ENCODE data around the gene NOTCH3. TPM values are rescaled to one million over a fixed set of nuclear protein-coding genes. Genes with fewer than 3 reads are reported as not detected.

Gene NOTCH3
- total RNA-seq, 4 donors from 2014 or later: 6.4 to 53.3 (median 32.7) TPM

- in situ Hi-C loops (cut with MboI; ENCODE audit: low sequenced_read_pairs in 4 of 4) (no loop called here), intact Hi-C loops (cut with DNase I; ENCODE audit: low total_unique reads) (no loop called here)
- peak overlapping the region in 3 of 4 donors; percentile 6 to 64 (median 37) for H3K27ac ChIP-seq
- H3K27me3 ChIP-seq: no peaks in the 10 kb centered on the region
- H3K4me1 ChIP-seq: peaks cover 11 to 24% of the 10 kb centered on the region in 2 donors
- no peaks in the 10 kb centered on the region for H3K9me3 ChIP-seq
- TF ChIP-seq POLR2A (IDR thresholded peaks at IDR 0.05): no peak
- TF ChIP-seq CTCF (IDR thresholded peaks at IDR 0.05 in 4 of 5, conservative IDR thresholded peaks at IDR 0.05 in 1 of 5): no peak
- no peak for ATAC-seq
- no peaks in the 10 kb centered on the region for H3K36me3 ChIP-seq
- no peak for DNase-seq
- no peak overlapping the region for H3K4me3 ChIP-seq
Measured at GRCh38 chr19:15220833-15221232, 20.0 kb upstream of the NOTCH3 start.

GRCh38 chr19:15218501-15218900 lies 17.7 kb upstream of the NOTCH3 start:
- in situ Hi-C loops (cut with MboI; ENCODE audit: low sequenced_read_pairs in 4 of 4): no loop called here
- no peak for TF ChIP-seq POLR2A (IDR thresholded peaks at IDR 0.05)
- no peak for TF ChIP-seq CTCF (IDR thresholded peaks at IDR 0.05 in 4 of 5, conservative IDR thresholded peaks at IDR 0.05 in 1 of 5)
- Histone ChIP-seq H3K27ac (peak overlapping the region in 3 of 4 donors; percentile 20 to 64 (median 37)), H3K4me1 (peaks cover 11 to 23% of the 10 kb centered on the region in 2 donors), H3K9me3 (no peaks in the 10 kb centered on the region), H3K27me3 (no peaks in the 10 kb centered on the region), H3K4me3 (no peak overlapping the region), H3K36me3 (no peaks in the 10 kb centered on the region)
- DNase-seq: no peak
- ATAC-seq: no peak
- intact Hi-C loops (cut with DNase I; ENCODE audit: low total_unique reads): no loop called here

GRCh38 chr19:15216363-15216762 lies 15.6 kb upstream of the NOTCH3 start:
- in situ Hi-C loops (cut with MboI; ENCODE audit: low sequenced_read_pairs in 4 of 4) (no loop called here), intact Hi-C loops (cut with DNase I; ENCODE audit: low total_unique reads) (no loop called here)
- Histone ChIP-seq H3K27ac (no peak overlapping the region), H3K27me3 (no peaks in the 10 kb centered on the region), H3K36me3 (no peaks in the 10 kb centered on the region), H3K4me1 (peaks cover 11 to 17% of the 10 kb centered on the region in 2 donors), H3K4me3 (no peak overlapping the region), H3K9me3 (no peaks in the 10 kb centered on the region)
- ATAC-seq (no peak), DNase-seq (no peak)
- TF ChIP-seq POLR2A (IDR thresholded peaks at IDR 0.05) (no peak), CTCF (IDR thresholded peaks at IDR 0.05 in 4 of 5, conservative IDR thresholded peaks at IDR 0.05 in 1 of 5) (no peak)

- H3K27ac ChIP-seq: peak overlapping the region; percentile 32 to 69 (median 62)
- in situ Hi-C loops (cut with MboI; ENCODE audit: low sequenced_read_pairs in 4 of 4): no loop called here
- no peaks in the 10 kb centered on the region for H3K36me3 ChIP-seq
- no peaks in the 10 kb centered on the region for H3K9me3 ChIP-seq
- ATAC-seq (peak; percentile 35 to 81), DNase-seq (peak in 1 of 2 donors; percentile 71)
- intact Hi-C loops (cut with DNase I; ENCODE audit: low total_unique reads): no loop called here
- peaks cover 5 to 12% of the 10 kb centered on the region in 2 donors for H3K4me1 ChIP-seq
- no peaks in the 10 kb centered on the region for H3K27me3 ChIP-seq
- H3K4me3 ChIP-seq: no peak overlapping the region
- TF ChIP-seq CTCF (IDR thresholded peaks at IDR 0.05 in 4 of 5, conservative IDR thresholded peaks at IDR 0.05 in 1 of 5): no peak
- TF ChIP-seq POLR2A (IDR thresholded peaks at IDR 0.05): no peak
Measured at GRCh38 chr19:15213715-15214381, 13.1 kb upstream of the NOTCH3 start.

Measured in gastrocnemius medialis (tissue), 4 donors.